GM18526 (cell line): Measurements from ENCODE around the gene LPCAT1.

Source experiments
- POLR2A ChIP-seq: IDR thresholded peaks from 3 replicates; pipeline ENCODE4 v1.6.1; 2011; ENCODE audit not compliant: insufficient read length; ENCODE audit errors: extremely low read depth

Gene LPCAT1

DNA sequence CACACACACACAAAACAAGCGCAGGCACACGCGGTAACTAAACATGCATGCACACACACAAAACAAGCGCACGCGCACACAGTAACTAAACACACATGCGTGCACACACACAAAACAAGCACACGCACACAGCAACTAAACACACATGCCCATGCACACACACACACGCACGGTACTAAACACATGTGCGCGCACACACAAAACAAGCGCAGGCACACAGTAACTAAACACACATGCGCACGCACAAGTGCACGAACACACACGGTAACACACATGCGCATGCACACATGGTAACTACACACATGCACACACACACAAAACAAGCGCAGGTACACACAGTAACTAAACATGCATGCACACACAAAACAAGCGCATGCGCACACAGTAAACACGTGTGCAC lies 58.6 kb downstream of the LPCAT1 start:
- TF ChIP-seq POLR2A, result no peak

DNA sequence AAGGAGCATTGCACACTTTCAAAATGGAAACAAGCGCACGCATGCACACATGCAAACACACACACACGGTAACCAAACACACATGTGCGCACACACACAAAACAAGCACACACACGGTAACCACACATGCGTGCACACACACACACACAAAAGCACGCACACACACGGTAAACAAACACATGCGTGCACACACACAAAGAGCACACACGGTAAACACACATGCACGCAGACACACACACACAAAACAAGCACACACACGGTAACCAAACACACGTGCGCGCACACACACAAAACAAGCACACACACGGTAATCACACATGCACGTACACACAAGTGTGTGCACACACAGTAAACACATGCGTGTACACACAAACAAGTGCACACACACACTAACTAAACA lies 59.2 kb downstream of the LPCAT1 start:
- TF ChIP-seq POLR2A, result no peak

DNA sequence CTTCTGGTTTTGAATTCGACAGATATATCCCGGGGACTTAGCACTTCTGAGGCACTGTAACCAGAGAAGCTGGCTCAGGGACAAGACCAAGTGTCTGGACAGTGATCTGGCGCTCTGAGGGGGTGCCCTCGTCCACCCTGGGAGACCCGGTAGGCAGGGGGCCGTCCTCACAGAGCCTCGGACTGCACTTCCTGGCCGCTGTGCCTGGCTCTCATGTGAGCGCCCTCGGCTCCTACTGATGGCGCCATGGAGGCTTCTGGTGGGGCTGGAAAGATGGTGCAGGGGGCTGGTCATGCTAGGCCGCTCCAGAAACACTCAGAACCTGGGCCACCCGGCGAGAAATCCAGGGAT lies 59.7 kb downstream of the LPCAT1 start:
- TF ChIP-seq POLR2A, result no peak

- TF ChIP-seq POLR2A, result no peak
These were observed 60.2 kb downstream of the LPCAT1 start for GRCh38 chr5:1463326-1464095.

DNA sequence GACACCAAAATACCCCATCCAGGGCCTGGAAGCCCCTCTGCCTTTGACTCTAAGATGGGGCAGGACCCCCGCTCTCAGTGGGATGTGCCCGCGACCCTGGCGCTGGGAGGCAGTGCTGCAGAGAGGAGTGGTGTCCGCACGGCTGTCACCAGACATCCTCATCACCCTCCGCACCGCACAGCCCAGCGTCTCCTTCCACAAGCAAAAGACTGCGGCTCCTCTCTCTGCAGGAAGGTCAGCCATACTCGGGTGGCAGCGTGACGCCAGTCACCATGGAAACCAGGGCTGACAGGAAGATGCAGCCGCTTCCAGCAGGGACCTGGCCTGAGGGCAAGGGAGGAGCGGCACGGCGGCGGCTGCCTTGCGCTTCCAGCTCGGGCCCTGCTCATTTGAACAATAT lies 61.4 kb downstream of the LPCAT1 start:
- TF ChIP-seq POLR2A, result no peak

DNA sequence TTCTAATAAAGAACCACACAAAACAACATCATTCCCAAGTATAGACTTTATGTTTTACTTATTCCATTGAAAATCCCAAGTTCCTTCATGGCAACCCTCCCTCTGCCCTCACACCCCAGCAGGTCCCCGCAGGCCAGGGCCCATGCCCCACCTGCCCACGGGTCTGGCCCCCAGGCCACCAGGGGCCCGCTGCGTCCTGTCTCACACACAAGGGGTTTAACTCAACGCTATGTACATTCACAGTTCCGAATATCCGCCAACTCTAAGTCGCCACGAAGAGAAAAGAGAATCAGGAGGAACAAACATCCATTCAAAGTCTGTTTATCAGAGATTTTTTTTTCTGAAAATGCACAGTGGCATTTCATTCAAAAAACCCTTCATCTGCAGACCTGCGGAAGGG lies 62.4 kb downstream of the LPCAT1 start:
- no peak for TF ChIP-seq POLR2A

GRCh38 chr5:1460054-1460682 lies 63.6 kb downstream of the LPCAT1 start:
- TF ChIP-seq POLR2A, result no peak

DNA sequence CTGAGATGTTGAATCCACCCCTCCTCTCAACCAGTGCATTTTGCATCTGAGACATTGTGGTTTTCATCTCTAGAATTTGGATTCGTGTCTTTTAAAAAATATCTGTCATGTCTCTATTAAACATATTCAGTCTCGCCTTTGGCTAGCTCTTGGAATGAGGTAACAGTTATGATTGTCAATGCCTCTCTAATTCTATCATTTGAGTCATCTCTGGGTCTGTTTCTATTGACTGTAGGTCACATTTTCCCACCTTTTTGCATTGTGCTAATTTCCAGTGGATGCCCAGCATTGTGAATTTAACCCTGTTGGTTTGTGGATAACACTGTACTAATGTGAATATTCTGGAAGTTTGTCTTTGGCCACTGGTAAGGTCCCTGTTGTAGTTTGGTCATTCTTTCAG lies 70.1 kb downstream of the LPCAT1 start:
- TF ChIP-seq POLR2A, result no peak

DNA sequence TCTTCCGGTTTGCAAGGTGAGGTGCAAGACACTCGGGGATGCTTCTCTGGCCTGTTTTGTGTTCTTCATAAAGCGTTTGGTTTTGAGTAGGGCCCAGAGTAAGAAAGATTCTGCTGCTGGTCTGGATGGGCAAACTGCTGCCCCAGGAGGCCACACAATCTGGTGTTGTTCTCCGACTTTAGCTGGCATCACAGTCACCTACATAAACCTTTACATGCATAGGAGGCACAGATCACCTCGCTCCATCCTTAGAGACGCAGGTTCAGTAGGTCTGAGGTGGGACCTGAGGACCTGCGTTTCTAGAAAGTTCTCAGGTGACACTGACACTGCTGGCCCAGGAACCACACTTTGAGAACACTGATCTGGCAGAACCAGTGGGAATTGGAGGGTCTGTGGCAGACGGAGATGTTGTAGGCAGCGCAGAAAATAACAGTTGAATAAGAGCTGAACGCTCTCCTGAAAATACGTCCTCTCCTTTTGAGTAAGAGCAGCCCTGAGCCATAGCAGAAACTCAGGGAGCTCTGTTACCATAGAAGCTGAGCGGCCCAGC lies 74.6 kb downstream of the LPCAT1 start:
- TF ChIP-seq POLR2A, result no peak

DNA sequence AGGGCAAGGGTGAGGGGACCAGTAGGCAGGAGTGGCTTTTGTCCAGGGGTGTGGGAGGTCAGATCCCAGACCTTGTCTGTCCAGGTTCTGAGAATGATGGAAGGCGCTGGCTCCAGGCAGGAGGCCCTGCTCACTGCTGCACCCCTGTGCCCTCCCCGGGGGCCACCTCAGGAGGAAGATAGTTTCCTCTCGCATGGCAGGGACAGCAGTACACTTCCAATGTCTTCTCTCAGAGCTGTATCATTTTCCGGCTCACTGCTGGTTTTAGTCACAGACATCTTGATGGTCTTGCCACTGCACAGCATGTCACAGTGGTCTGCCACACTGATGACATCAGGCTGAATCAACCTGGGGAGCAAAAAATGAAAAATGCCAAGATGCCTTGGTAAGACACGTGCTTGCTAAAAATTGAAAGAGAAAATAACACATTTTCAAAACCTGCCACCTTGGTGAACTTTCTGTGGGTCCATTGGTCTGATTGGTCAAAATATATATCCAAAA lies 75.2 kb downstream of the LPCAT1 start:
- TF ChIP-seq POLR2A, result no peak

- TF ChIP-seq POLR2A, result no peak
These were observed 75.9 kb downstream of the LPCAT1 start for GRCh38 chr5:1447671-1448361.

DNA sequence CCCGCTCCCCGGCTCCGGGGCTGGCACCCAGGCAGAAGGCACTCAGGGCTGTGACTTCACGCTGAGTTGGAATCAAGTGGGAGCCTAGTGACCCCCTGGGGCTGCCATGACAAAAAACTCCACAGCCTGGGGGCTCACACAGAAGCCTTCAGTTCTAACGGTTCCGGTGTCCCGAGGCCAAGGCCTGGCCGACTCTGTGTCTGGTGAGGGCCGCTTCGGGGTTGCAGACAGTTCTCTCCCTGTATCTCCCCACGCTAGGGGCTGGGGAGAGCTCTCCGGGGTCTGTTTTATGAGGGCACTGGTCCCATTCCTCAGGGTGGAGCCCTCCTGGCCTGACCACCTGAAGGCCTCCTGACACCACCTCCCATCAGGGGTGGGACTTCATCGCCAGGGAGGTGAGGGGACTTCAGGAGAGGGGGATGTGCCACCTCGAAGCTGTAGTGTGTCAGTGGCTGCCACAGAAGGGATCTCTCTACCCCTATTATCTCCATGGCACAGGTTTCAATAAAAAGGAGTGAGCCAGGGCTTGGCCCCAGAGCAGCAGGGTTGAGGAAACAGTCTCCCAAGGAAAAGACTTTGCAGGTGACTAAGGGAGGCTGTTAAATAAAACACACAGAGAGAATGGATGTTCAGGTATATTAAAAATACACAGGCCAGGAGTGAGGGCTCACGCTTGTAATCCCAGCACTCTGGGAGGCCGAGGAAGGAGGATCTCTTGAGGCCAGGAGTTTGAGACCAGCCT lies 77.0 kb downstream of the LPCAT1 start:
- no peak for TF ChIP-seq POLR2A

GRCh38 chr5:1445689-1446601 lies 77.8 kb downstream of the LPCAT1 start:
- TF ChIP-seq POLR2A, result no peak

DNA sequence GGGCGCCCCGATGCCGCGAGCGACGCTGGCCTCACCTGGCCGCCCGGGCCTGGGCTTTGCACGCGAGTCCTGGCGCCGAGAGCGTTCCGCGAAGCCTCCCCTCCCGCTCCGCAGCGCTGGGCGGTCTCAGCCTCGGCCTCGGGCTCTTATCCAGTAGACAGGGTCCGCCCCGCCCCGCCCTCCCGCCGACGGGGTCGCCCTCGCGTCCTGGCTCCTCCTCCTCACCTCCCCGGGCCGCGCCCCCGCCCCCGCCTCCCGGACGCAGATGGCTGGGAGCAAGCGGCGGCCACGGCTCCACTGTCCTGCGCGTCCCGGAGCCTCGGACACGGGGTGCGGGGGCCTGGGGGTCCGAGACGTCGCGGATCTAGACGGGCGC lies 78.5 kb downstream of the LPCAT1 start, which contains the start of gene SLC6A3:
Gene SLC6A3 (minus strand): TSS at position 128 of the 376 bp plus-strand sequence. CDS start 2,243 bp downstream, outside the sequence.
- no peak for TF ChIP-seq POLR2A
